Fibroblast of skin of left biceps (primary cell): Measurements from ENCODE around the gene GALNTL6.
A peak's percentile ranks its signal among the peaks of the same experiment; 100 is the strongest.

Experiments used
- DNase-seq, 2 experiments: peaks; one replicate each; pipeline ENCODE4 v3.0.0-alpha.2; 2013; ENCODE audit warnings: low read depth in 2 of 2

Gene GALNTL6

DNA sequence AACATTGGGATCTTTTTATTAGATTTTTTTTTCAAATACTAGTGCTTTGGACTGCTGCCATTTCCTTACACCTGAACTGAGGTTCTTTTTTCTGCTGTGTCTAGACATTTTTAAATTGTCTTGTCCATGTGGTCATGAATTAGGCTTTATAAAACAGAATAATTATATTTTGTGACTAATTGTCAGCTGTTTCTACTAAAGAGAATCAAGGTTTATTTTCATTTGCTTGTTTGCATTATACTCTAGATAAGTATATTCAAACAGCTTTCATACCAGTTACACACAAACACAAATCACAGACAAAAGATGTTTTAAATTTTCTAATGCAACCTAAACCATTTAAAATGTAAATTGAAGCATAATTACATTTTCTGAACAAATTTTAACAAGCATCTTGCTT lies 194.7 kb downstream of the GALNTL6 start:
- DNase-seq: no peak

DNA sequence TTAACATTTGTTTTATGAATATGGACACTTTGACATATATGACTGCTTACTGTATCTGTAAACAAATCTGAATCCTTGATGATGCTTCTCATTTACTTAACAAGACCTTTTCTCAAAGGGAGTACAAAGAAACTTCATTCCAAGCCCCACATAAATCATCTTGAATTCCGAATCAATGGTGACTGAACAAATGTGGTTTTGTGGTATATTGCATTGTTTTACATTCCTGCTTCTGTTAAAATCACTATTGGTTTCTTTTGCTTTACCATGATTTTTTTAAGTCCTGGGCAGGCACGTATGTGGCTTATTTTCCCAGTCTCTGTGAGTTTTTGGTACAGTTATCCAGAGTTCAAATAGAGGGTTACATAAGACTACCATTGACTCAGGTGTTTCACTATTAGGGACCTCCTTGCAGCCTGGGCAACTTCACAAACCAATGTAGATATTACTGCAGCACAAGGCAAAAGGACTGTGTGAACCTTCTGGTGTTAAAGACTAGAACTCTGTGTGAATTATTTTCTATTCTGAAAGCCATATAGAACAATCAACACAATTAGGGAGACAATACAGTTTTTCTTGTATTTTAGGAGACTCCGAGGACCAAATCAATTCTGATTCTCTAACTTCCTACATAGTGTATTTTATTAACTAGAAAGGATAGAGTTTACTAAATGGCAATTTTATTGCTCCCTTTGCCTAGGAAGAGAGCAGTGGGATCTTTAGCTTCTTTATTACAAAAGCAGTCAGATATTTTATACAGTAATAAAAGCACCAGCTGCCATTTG lies 196.4 kb downstream of the GALNTL6 start:
- DNase-seq: no peak

DNA sequence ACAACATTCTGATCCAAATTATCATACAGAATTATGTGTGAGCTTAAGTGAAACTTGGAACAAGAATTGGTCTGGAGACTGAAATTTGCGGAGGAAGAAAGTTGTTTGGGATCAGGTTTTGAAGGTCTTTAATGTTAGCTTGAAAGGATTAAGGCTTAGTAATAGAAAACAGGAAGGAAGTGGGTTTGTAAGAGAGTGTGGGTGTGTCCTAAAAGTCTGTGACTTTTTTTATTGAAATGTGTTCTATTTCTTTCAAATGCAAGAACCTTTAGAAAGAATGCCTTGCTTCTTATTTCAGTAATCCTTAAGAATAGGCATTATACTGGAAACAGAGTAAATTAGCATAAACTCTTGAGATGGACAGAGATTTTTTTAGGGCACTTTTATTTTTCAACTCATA lies 198.0 kb downstream of the GALNTL6 start:
- DNase-seq: no peak

DNA sequence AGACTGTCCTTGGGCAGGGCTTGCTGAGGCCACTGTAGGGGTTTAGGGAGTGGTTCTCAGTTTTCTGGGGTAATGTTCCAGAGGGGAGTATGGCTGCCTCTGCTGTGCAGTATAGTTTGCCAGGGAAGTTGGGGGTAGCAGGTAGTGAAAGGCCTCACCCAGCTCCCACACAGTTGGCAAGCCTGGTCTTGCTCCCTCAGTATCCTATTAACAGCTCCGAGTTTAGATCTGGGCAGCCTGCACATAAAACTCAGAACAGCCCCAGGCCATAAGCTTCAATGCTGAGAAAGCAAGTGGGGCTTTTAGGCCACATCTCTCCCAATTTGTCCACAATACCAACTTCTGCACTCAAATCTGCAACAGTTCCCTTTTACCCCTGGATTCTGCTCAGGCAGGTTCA lies 205.2 kb downstream of the GALNTL6 start:
- no peak for DNase-seq

DNA sequence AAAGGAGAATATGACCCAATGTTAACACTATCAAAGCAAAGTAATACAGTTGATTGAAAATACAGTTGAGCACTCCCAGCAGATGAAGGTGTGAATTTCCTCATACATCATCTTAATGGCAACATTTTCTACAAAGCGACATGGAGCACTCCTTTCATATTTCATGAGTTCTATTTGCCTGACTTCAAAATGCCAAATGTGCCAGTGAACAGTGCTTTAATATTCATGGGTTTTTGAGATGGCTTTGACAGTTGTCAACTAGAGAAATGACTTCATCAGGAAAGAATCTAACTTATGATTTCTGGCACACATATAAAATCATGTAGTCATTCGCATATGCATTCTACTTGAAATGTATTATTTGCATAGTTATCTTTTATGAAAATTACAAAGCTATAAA lies 222.4 kb downstream of the GALNTL6 start:
- DNase-seq: no peak

DNA sequence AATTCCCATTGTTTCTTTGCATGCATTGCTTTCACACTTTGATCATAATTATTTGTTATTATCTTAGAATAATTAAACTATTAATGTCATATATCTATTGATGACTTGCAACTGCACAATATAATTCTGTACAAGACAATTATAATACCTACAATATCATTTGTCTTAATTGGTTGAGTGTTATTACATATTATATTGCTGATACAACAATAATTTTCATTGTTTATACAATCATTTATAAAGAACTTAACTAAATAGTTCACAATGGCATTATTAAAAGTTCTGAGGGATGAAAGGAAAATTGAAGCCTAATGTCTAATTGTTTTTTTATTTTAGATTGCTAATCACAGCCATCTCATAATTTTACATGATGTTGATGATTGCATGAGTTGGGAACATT lies 227.6 kb downstream of the GALNTL6 start:
- no peak for DNase-seq

DNA sequence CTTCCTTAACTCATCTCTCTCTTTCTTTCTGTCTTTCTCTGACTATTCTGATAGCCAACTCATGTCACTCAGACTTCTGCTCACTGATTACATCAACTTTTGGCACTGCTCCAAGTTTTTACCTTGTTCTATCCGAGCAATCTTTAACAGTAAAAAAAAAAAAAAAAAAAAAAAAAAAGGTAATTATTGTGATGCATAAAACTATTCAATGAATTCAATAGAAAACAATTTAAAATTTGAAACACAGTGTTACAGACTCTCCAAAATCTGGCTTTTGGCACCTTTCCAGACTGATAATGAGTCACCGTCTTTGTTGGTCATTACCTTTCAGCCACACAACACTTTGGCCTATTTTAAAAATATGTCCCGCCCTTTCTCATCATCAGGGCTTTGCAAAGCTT lies 229.5 kb downstream of the GALNTL6 start:
- DNase-seq: no peak

DNA sequence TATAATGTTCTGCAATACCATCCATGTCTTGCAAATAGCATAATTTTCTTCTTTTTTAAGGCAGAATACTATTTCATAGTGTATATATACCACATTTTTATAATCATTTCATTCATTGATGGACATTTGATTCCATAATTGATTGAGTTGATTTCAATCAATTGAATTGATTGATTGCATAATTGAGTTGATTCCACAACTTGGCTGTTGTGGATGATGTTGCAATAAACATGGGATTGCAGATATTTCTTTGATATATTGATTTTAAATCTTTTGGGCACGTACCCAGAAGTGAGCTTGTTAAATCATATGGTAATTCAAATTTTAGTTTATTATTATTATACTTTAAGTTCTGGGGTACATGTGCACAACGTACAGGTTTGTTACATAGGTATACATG lies 232.8 kb downstream of the GALNTL6 start:
- DNase-seq: no peak

DNA sequence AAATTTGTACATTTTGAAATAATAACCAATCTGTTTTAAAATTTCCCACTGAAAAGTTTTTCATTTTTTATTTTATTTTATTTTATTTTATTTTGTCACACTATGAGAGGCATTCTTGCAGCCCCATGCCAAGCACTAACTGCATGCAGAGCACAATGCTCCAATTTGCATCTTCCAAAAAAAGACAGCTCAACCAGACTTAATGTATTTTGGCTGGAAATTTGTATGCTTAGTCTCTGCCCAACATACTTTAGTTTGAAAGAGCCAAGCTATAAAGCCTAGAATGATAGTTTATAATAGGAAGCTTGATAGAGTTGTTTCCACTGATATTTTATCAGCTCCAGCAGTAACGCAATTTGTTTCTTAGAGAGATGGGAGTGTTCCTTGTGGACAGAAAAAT lies 235.5 kb downstream of the GALNTL6 start:
- no peak for DNase-seq

DNA sequence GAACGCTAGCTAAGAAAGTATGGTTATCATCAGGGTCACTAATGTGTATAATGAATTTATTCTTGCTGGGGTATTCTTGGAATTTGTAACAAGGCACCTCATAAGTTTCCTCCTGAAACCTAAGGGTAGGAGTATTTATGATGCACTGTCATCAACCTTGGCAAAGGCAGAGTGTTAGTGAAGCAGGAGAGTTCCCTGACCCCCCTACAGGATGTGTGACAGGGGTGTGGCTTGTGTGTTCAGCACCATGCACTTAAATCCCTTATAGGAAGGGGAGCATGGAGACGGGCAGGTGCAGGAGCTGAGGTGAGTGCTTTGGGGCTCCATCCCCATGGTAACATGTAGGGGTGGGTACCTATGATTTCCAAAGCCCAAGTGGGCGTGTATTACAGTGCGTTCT lies 237.7 kb downstream of the GALNTL6 start:
- DNase-seq: no peak

DNA sequence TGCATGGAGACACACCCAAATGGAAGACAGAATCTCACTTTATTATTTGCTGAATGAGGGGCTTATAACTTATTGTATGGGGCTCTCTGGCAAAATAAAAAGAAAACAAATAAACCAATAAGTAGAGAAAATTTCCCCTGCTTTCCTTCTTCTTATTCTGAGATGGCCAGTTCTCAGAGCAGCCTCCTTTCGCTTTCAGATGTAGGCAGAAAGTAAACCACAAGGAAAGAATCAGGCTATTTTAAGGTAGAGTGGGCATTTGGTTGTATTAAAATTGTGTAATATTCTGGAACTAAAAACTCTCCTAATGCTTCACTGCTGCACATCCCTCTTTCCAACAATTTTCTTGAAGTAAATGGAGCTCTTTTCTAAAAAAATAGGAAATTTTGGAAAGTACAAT lies 241.8 kb downstream of the GALNTL6 start:
- DNase-seq: no peak

DNA sequence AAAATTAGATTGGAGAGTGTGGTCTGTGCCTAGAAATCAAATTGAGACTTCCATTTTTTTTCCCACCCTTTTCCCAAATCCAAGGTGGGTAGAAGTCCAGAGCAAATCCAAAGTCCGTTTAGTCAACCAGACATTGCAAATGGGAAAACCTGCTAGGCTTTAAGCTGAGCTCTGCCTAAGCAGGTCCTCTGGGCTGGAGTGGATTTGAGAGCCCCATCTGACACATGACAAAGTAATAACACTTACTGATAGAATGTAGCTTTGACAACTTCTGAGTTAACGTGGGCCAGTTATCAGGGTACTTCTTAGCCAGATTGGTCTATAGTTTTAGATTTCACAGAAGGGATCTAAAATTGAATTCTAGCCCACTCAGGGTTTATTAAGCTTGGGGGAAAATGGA lies 242.3 kb downstream of the GALNTL6 start:
- no peak for DNase-seq

DNA sequence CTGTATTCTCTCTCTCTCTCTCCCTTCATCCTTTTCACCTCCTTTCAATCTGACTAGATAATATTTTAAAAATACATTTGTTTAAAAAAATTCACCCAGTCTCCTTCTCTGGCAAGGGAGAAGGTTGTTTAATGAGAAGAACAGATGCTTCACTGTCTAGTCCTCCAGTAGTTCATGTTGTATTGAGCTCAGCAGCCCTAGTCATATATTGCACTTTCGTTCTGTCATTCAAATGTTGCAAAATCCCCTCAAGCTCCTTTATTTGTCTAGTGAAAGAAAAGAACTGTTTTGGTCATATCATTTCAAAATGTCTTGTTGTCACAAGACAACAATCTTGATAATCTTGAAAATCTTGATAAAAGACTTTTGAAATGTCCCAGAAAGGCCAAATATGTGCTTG lies 248.0 kb downstream of the GALNTL6 start:
- DNase-seq: no peak

DNA sequence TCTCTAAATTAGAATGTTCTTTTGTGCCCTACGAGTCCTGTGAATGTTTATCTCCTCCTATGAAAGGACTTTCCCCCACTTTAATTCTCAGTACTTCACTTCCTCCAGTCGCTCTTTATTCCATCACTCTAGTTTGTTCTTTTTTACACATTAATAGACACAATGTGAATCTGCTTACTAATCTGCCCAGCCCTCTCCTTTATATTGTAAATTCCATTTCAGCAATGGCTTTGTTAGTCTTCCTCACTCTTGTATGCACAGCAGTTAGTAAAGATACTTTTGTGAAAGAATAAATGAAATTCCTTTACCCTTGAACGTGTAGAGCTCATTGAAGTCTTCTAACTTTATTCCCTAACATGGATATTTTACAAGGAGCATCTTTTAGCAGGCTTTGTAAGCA lies 255.3 kb downstream of the GALNTL6 start:
- DNase-seq: no peak

DNA sequence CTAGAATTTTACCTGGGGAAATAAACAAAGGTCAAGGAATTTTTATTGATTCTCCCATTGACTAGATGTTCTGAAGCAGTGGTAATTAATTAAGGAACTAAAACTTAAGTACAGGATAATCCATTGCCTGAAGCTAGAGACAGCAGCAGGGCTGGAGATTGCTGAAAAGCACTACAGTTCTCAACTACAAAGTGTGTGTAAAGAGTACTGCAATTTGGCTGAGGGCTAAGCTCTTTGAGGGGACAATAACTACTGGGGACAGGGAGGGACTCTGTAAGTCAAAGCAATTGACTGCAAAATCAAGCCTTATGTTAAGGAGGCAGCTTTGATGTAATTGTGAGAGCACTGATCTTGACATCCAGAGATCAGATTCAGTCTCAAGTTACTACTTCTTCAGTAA lies 260.4 kb downstream of the GALNTL6 start:
- DNase-seq: no peak

DNA sequence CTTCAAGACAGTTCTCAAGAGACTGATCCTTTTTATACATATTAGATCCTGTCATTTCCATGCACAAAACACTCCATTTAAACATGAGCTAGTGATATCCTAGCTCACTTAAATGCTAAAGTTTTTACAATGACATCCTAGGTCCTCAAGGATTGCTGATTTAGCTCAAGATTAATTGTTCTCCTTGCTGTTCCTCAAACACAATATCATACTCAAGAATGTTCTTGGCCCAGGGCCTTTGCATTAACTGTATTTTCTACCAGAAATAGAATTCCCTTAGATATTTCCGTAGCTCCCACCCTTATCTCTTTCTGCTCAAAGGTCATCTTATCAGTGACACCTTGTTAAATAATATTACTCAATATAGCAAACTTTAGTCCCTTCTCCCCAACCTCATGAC lies 270.1 kb downstream of the GALNTL6 start:
- DNase-seq: no peak

DNA sequence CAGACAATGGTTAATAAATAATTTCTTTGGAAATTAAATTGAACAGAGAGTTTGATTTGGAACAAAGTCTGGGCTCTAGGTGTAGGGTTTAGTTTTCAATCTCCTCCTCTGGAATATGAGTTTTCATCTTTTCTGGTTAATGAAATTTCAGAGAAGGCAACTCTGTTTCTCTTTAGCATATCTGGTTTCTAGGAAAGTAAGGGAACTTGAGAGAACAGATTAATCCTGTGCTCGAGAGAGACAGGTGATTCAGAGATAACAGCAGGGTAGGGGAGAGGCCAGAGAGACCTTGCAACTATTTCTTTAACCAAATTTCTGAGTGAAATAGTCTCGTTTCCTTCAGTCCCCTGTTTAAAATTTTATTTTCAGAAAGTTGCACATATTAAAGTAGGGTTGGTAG lies 275.4 kb downstream of the GALNTL6 start:
- DNase-seq: no peak

DNA sequence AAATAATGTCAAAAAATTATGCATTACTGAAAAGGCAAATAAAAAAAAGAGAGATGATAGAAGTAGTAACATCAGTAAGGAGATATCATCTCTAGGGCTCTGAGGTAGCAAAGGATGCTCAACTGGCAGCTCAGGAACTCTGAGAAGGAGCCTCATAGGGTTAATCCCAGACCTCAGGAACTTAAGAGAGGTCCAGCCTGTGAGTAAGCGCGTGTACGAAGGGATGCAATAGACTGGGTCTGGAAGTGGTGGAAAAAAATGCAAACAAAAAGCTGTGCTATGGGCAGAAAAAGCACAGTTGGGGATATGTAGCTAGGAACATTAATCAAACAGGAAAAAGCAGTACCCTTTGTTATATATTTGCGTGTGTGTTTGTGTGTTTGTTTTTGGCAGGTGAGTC lies 282.0 kb downstream of the GALNTL6 start:
- no peak for DNase-seq

DNA sequence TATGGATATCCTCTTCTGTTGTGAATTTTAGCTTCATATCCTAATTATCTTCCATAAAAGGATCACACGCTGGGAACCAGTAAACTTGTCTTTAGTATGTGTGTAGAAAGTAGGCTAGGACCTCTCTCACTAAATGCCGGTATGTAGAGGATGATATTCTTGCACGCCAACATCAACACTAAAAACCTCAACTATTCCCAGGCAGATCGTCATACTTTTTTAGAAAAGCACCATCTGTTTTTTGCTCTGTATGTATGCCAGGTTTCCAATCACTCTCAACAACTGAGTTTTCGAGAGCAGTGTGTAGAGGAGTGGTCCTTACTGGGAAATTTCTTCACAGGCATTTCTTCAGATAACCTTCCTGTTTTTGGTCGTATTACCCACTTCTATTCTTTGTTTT lies 283.6 kb downstream of the GALNTL6 start:
- peak in 1 of 2 experiments; percentile 9 for DNase-seq

DNA sequence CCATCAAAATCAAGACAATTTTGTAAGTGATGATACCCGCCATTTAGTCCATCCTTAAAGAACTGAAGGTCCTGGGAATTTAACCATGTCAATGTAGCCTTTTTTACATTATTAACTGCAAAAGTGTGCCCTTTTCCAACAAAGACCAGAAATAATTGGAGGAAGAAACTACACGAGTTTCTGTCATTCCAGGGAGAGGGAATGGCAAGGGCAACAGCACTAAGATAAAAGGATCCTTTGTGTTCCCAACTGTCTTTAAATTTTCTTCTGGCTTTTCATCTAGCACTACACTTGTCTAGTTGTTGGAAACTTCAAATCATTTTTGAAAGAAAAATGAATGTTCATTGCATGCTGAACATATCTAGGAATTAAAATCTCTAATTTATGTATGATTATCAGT lies 286.2 kb downstream of the GALNTL6 start:
- no peak for DNase-seq

DNA sequence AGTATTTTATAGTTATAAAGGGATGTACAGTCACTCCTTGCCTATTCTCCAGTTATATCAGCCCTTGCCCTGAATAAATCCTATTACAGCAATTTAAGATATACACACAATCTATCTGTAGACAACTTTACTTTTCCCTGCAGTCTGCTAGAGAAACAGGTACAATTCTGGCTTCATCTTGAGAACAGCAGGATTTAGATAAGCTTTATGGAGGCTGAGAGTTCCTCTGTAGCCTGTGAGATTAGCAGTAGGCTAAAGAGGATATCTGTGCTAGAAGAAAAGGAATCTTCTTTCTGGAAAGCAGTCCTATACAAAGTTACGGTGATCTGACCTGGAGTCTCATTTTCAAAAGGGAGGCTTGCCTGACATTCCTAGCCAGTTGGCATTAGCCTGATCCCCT lies 290.3 kb downstream of the GALNTL6 start:
- DNase-seq: no peak

DNA sequence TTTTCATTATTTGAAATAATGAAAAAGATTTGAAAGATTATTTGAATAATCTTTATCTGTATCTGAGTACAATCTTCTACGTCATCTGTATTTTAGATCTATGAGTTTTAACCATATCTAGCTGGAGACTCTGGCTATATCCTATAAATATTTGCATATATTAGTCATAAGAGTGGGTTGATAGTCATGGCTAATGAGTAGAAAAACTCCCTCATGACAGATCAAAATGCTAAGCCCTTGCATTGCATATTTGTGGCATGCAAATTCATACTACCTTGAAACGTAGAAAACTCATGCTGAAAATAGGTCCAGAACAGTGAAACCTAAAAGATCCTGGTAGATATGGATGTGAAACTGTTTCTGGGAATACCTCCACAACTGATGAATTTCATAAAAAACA lies 291.3 kb downstream of the GALNTL6 start:
- DNase-seq: peak; percentile 12 to 17

DNA sequence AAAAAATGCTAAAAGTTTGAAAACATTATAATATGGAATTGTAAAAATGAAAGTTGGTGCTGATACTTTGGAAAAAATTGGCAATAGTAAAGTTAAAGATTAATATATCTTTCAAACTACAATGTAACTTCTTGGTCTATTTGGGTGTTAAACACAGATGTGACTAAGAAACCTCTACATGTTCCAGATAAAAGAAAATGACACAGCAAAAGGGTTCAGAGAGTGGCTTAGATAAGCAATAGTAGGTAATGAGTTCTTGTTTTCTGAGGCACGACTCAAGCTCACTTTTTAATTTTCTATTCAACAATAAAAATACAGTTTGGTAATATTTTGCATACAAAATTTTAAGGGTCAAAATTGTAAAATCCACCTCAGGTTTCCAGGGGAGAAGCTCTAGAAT lies 292.7 kb downstream of the GALNTL6 start:
- DNase-seq: no peak

DNA sequence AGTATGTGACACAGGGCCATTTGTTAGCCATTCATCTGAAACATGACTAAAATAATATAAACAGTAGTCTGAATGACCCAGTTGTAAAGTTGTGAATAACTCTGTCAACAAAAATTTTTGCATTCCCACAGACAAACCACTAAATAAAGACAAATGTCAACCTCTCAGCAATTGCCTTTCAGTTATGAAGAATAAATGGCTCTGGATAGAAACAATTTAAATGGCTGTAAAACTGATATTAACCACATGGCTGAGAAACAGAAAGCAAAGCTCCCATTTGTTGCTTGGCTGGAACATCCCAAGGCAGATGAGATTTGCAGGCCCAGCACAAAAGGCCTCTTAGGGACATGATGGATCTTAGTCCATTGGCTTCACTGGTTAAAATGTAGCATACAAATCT lies 296.3 kb downstream of the GALNTL6 start:
- DNase-seq: no peak
